SU-DHL-6 (cell line): ENCODE data around the gene SKI.

Source experiments
- H2AFZ ChIP-seq: fragments of 200-600 bp; sonication (generic); 2 replicates; pipeline ENCODE4 v1.6.1; 2014; ENCODE audit warnings: low read depth, mild to moderate bottlenecking, moderate library complexity, mixed read lengths, antibody characterized with exemption, low read length; ENCODE audit not compliant: severe bottlenecking
- H3F3A ChIP-seq: fragments of 200-600 bp; shearing (Covaris generic); 2 replicates; pipeline ENCODE4 v1.6.0; 2016; ENCODE audit warnings: antibody characterized with exemption, mild to moderate bottlenecking; ENCODE audit not compliant: insufficient read depth
- H3K27ac ChIP-seq: fragments of 200-600 bp; sonication (generic); 2 replicates; pipeline ENCODE4 v1.5.1; 2016; ENCODE audit warnings: low read depth, mild to moderate bottlenecking, low read length, moderate library complexity, mixed read lengths
- H3K27me3 ChIP-seq: fragments of 200-600 bp; sonication (generic), shearing (Covaris generic); 2 replicates; pipeline ENCODE4 v1.6.0; 2014; ENCODE audit warnings: mild to moderate bottlenecking, low read length
- H3K36me3 ChIP-seq: fragments of 200-600 bp; sonication (generic); 2 replicates; pipeline ENCODE4 v1.6.1; 2014; ENCODE audit warnings: mild to moderate bottlenecking, low read length, mixed read lengths
- H3K4me2 ChIP-seq: fragments of 300-600, 200-600 bp; shearing (Covaris generic), sonication (generic); 2 replicates; pipeline ENCODE4 v1.6.0; 2014; ENCODE audit warnings: low read length, low read depth, mild to moderate bottlenecking; ENCODE audit not compliant: poor library complexity, severe bottlenecking
- H3K4me3 ChIP-seq: fragments of 200-600 bp; sonication (generic); 2 replicates; pipeline ENCODE4 v1.5.1; 2014; ENCODE audit warnings: antibody characterized with exemption, low read length, mild to moderate bottlenecking, mixed read lengths; ENCODE audit not compliant: insufficient read depth, poor library complexity, severe bottlenecking
- H3K79me2 ChIP-seq: fragments of 200-600 bp; sonication (generic); 2 replicates; pipeline ENCODE4 v1.6.1; 2014; ENCODE audit warnings: mild to moderate bottlenecking, low read length, moderate library complexity; ENCODE audit not compliant: insufficient read depth
- H3K9ac ChIP-seq: fragments of 200-600 bp; sonication (generic); 2 replicates; pipeline ENCODE4 v1.7.0; 2014; ENCODE audit warnings: mild to moderate bottlenecking, low read length
- H3K9me2 ChIP-seq: fragments of 200-600 bp; sonication (generic); replicated peaks from 2 replicates; pipeline ENCODE4 v1.6.1; 2014; ENCODE audit warnings: low read length; ENCODE audit not compliant: insufficient read depth
- H3K9me3 ChIP-seq: fragments of 200-600 bp; sonication (generic); 2 replicates; pipeline ENCODE4 v1.6.1; 2014; ENCODE audit warnings: low read length, mixed read lengths; ENCODE audit not compliant: insufficient read depth
- H4K20me1 ChIP-seq: fragments of 200-600 bp; sonication (generic); 2 replicates; pipeline ENCODE4 v1.6.1; 2014; ENCODE audit warnings: low read depth, mild to moderate bottlenecking, antibody characterized with exemption, low read length, moderate library complexity, mixed read lengths
- EZH2phosphoT487 ChIP-seq: fragments of 200-600 bp; sonication (generic), shearing (Covaris generic); conservative IDR thresholded peaks from 2 replicates; pipeline ENCODE4 v1.6.1; 2018; ENCODE audit warnings: mild to moderate bottlenecking, antibody characterized with exemption, low read length, moderate library complexity, mixed read lengths
- TF ChIP-seq, protein P1 (sequence below): fragments of 200-600 bp; sonication (generic); IDR thresholded peaks from one replicate; pipeline ENCODE4 v1.5.1; 2017; ENCODE audit warnings: antibody characterized with exemption, mild to moderate bottlenecking, low read length, moderate library complexity; ENCODE audit not compliant: insufficient read depth, poor library complexity, severe bottlenecking

SKI gene

DNA sequence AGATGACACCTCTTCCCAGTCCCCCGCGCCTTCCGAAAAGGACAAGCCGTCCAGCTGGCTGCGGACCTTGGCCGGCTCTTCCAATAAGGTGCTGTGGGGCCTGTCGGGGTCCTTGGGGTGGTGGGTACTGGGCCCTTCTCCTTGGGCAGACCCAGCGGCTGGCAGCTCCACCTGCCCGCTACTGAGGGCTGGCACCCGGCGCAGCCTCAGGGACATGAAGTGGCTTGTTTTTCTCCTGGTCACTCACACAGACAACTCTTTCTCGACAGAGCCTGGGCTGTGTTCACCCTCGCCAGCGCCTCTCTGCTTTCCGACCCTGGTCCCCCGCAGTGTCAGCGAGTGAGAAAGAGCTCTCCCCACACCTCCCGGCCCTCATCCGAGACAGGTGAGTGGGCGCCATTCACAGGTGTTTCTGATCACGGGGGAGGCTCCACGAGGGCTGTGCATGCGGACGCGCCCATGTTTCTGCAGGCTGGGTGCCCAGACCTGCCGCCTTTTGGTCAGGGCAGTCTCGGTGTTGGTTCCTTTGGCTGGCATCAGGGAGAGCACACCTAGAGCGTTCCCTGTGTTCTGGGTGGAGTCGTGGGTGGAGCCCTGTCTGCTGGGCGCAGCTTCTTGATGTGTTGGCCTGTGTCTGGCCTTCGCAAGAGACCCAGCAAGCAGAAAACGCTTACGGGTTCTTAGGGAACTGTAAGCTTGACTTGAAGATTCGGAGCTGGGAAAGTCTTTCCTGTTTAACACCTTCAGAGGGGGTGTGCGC is 75.1 kb downstream of the SKI start:
- peaks cover 3% of the 10 kb centered on the region; the same call in 1 of the 2 replicates for H4K20me1 ChIP-seq
- no peak overlapping the region for H3K4me3 ChIP-seq
- H3K9me3 ChIP-seq = no peaks in the 10 kb centered on the region
- no peaks in the 10 kb centered on the region for H3K9me2 ChIP-seq
- no peaks in the 10 kb centered on the region for H3K36me3 ChIP-seq
- H3K79me2 ChIP-seq = no peaks in the 10 kb centered on the region
- no peak overlapping the region for H2AFZ ChIP-seq
- no peaks in the 10 kb centered on the region for H3F3A ChIP-seq
- no peak overlapping the region for H3K9ac ChIP-seq
- no peak overlapping the region for H3K4me2 ChIP-seq
- no peaks in the 10 kb centered on the region for H3K27me3 ChIP-seq
- no peak for TF ChIP-seq EZH2phosphoT487
- TF ChIP-seq, protein P1, sequence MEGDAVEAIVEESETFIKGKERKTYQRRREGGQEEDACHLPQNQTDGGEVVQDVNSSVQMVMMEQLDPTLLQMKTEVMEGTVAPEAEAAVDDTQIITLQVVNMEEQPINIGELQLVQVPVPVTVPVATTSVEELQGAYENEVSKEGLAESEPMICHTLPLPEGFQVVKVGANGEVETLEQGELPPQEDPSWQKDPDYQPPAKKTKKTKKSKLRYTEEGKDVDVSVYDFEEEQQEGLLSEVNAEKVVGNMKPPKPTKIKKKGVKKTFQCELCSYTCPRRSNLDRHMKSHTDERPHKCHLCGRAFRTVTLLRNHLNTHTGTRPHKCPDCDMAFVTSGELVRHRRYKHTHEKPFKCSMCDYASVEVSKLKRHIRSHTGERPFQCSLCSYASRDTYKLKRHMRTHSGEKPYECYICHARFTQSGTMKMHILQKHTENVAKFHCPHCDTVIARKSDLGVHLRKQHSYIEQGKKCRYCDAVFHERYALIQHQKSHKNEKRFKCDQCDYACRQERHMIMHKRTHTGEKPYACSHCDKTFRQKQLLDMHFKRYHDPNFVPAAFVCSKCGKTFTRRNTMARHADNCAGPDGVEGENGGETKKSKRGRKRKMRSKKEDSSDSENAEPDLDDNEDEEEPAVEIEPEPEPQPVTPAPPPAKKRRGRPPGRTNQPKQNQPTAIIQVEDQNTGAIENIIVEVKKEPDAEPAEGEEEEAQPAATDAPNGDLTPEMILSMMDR = no peak
- H3K27ac ChIP-seq = no peak overlapping the region

DNA sequence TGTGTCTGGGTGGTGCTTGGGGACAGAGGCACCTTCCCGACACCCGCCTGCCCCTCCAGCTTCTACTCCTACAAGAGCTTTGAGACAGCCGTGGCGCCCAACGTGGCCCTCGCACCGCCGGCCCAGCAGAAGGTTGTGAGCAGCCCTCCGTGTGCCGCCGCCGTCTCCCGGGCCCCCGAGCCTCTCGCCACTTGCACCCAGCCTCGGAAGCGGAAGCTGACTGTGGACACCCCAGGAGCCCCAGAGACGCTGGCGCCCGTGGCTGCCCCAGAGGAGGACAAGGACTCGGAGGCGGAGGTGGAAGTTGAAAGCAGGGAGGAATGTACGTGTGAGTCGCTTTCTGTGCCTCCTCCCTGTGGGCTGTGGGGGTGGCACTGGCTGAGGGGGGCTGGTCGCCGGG is 75.7 kb downstream of the SKI start:
- H3K79me2 ChIP-seq = no peaks in the 10 kb centered on the region
- H4K20me1 ChIP-seq = peaks cover 3% of the 10 kb centered on the region; the same call in 1 of the 2 replicates
- no peak overlapping the region for H2AFZ ChIP-seq
- no peak overlapping the region for H3K9ac ChIP-seq
- H3K9me2 ChIP-seq = no peaks in the 10 kb centered on the region
- H3K27ac ChIP-seq = no peak overlapping the region
- no peak for TF ChIP-seq EZH2phosphoT487
- TF ChIP-seq, protein P1 = no peak
- no peaks in the 10 kb centered on the region for H3F3A ChIP-seq
- H3K9me3 ChIP-seq = no peaks in the 10 kb centered on the region
- H3K4me2 ChIP-seq = no peak overlapping the region
- no peaks in the 10 kb centered on the region for H3K36me3 ChIP-seq
- no peak overlapping the region for H3K4me3 ChIP-seq
- H3K27me3 ChIP-seq = no peaks in the 10 kb centered on the region

DNA sequence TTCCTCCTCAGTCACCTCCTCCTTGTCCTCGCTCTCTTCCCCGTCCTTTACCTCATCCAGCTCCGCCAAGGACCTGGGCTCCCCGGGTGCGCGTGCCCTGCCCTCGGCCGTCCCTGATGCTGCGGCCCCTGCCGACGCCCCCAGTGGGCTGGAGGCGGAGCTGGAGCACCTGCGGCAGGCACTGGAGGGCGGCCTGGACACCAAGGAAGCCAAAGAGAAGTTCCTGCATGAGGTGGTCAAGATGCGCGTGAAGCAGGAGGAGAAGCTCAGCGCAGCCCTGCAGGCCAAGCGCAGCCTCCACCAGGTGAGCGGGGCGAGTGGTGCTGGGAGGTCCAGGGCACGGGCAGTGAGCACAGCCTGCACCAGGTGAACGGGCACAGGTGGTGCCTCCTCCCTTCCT is 76.2 kb downstream of the SKI start:
- Histone ChIP-seq H3K9me3 (no peaks in the 10 kb centered on the region), H3K27me3 (no peaks in the 10 kb centered on the region), H3F3A (no peaks in the 10 kb centered on the region), H3K9me2 (no peaks in the 10 kb centered on the region), H3K9ac (no peak overlapping the region), H3K4me2 (no peak overlapping the region), H3K36me3 (no peaks in the 10 kb centered on the region), H3K27ac (no peak overlapping the region), H4K20me1 (peaks cover 3% of the 10 kb centered on the region; the same call in 1 of the 2 replicates), H2AFZ (no peak overlapping the region), H3K4me3 (no peak overlapping the region), H3K79me2 (no peaks in the 10 kb centered on the region)
- TF ChIP-seq EZH2phosphoT487 = no peak
- TF ChIP-seq, protein P1 = no peak
